ENCODE measurements around the gene MAPK7.

MAPK7 gene

GRCh38 chr17:19369846-19370492 is 8.3 kb upstream of the MAPK7 start:
- no peak for DNase-seq (ENCODE audit: low read depth)
- H3K4me3 ChIP-seq (ENCODE audit: low read depth, low read length): no peak overlapping the region
- TF ChIP-seq, protein P1, sequence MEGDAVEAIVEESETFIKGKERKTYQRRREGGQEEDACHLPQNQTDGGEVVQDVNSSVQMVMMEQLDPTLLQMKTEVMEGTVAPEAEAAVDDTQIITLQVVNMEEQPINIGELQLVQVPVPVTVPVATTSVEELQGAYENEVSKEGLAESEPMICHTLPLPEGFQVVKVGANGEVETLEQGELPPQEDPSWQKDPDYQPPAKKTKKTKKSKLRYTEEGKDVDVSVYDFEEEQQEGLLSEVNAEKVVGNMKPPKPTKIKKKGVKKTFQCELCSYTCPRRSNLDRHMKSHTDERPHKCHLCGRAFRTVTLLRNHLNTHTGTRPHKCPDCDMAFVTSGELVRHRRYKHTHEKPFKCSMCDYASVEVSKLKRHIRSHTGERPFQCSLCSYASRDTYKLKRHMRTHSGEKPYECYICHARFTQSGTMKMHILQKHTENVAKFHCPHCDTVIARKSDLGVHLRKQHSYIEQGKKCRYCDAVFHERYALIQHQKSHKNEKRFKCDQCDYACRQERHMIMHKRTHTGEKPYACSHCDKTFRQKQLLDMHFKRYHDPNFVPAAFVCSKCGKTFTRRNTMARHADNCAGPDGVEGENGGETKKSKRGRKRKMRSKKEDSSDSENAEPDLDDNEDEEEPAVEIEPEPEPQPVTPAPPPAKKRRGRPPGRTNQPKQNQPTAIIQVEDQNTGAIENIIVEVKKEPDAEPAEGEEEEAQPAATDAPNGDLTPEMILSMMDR (IDR thresholded peaks at IDR 0.05; ENCODE audit: low read depth, low read length): no peak
- TF ChIP-seq POLR2A (IDR thresholded peaks at IDR 0.05; ENCODE audit: extremely low read depth, insufficient read length) (no peak), MYC (IDR thresholded peaks at IDR 0.05; ENCODE audit: low read depth, low read length) (no peak)
- TF ChIP-seq, protein P2, sequence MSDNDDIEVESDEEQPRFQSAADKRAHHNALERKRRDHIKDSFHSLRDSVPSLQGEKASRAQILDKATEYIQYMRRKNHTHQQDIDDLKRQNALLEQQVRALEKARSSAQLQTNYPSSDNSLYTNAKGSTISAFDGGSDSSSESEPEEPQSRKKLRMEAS (IDR thresholded peaks at IDR 0.05; ENCODE audit: low read depth, low read length): no peak

DNA sequence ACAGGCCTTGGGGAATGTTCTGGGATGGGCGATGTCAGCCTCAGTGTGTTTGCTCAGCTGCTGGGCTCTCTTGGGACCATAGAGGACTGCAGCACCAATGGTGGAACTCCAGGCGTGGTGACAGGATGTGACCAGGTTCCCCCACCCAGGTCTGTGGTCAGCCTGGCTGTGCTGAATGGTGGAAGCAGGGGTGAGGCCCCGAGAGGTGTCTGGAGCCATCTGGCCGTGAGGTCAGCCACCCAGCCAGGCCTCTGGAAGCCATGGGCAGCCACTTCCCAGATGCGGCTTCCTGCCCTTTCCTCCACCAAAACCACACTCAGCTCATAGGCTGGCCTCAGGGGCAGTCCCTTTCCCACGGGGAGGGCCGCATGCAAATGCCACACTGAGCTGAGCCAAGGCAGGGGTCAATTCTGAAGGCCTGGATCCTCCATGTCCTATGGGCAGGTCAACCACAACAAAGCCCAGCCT is 7.8 kb upstream of the MAPK7 start:
- H3K4me3 ChIP-seq (ENCODE audit: low read depth, low read length): no peak overlapping the region
- TF ChIP-seq, protein P1 (IDR thresholded peaks at IDR 0.05; ENCODE audit: low read depth, low read length): no peak
- TF ChIP-seq MYC (IDR thresholded peaks at IDR 0.05; ENCODE audit: low read depth, low read length) (no peak), POLR2A (IDR thresholded peaks at IDR 0.05; ENCODE audit: extremely low read depth, insufficient read length) (no peak)
- TF ChIP-seq, protein P2 (IDR thresholded peaks at IDR 0.05; ENCODE audit: low read depth, low read length): no peak
- DNase-seq (ENCODE audit: low read depth): peak; percentile 79

- H3K4me3 ChIP-seq (ENCODE audit: low read depth, low read length): no peak overlapping the region
- TF ChIP-seq MYC (IDR thresholded peaks at IDR 0.05; ENCODE audit: low read depth, low read length): no peak
- TF ChIP-seq POLR2A (IDR thresholded peaks at IDR 0.05; ENCODE audit: extremely low read depth, insufficient read length): no peak
- TF ChIP-seq, protein P1 (IDR thresholded peaks at IDR 0.05; ENCODE audit: low read depth, low read length): no peak
- TF ChIP-seq, protein P2 (IDR thresholded peaks at IDR 0.05; ENCODE audit: low read depth, low read length): no peak
- peak; percentile 56 for DNase-seq (ENCODE audit: low read depth)
Measured at GRCh38 chr17:19371259-19372010, 6.9 kb upstream of the MAPK7 start.

DNA sequence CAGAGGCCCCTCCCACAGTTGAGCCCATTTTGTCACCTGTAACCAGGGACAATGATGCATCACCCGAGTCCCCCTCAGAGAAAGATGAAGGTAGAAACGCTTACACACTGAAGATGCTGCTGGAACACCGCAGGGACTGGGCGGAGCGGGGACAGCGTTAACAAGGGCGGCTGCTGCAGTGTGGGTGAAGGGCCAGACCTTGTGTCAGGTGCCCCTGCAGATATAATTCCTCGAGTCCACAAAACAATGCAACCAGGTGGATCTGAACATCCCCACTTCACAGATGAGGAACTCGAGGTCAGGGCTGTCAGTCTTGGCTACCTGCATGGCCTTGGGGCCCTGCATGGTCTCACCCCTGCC is 6.3 kb upstream of the MAPK7 start:
- no peak for TF ChIP-seq MYC (IDR thresholded peaks at IDR 0.05; ENCODE audit: low read depth, low read length)
- no peak for TF ChIP-seq POLR2A (IDR thresholded peaks at IDR 0.05; ENCODE audit: extremely low read depth, insufficient read length)
- TF ChIP-seq, protein P2 (IDR thresholded peaks at IDR 0.05; ENCODE audit: low read depth, low read length): no peak
- TF ChIP-seq, protein P1 (IDR thresholded peaks at IDR 0.05; ENCODE audit: low read depth, low read length): no peak
- no peak overlapping the region for H3K4me3 ChIP-seq (ENCODE audit: low read depth, low read length)
- no peak for DNase-seq (ENCODE audit: low read depth)

DNA sequence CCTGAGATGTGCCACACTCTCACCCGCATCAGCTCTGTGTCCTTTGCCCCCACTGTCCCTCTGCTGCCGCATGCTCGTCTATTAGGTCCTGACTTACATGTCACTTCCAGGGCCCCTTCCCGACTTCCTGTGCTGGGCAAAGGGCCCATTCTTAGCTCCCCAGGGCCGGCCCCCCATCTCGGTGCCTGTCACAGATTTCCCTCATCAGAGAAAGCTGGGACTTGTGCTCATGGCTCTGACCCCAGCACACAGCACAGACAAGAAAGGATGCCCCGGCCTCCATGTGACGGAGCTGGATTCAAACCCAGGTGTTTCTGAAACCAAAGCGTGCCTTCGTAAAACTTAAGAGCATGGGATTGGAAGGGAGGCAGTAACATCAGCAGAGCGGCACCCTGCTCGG is 5.9 kb upstream of the MAPK7 start:
- DNase-seq (ENCODE audit: low read depth): no peak
- no peak overlapping the region for H3K4me3 ChIP-seq (ENCODE audit: low read depth, low read length)
- TF ChIP-seq POLR2A (IDR thresholded peaks at IDR 0.05; ENCODE audit: extremely low read depth, insufficient read length) (no peak), MYC (IDR thresholded peaks at IDR 0.05; ENCODE audit: low read depth, low read length) (no peak)
- TF ChIP-seq, protein P2 (IDR thresholded peaks at IDR 0.05; ENCODE audit: low read depth, low read length): no peak

Data from NB4 (cell line).